B cell (primary cell): ENCODE data around the gene GADD45B. TPM values are rescaled to one million over a fixed set of nuclear protein-coding genes. Genes with fewer than 3 reads are reported as not detected.

Experiments
- ATAC-seq: fragments of 200-7000 bp; cut with Tn5 transposase; one replicate; pipeline ENCODE4 v1.10.0; 2021; ENCODE audit warnings: low read depth, mild to moderate bottlenecking, moderate number of reproducible peaks, moderate library complexity
- CTCF ChIA-PET: fragments of 350-600 bp; sonication (Branson Sonifier 250); formaldehyde crosslinking; loops from one replicate; lab custom pipeline; 2021; ENCODE audit warnings: antibody characterized with exemption, inconsistent platforms; lab: Charles Lee
- POLR2A ChIA-PET: fragments of 350-600 bp; sonication (Branson Sonifier 250); formaldehyde crosslinking; loops from one replicate; lab custom pipeline; 2021; ENCODE audit warnings: antibody characterized with exemption; lab: Charles Lee
- DNase-seq: peaks from one replicate; pipeline ENCODE4 v3.0.0; 2013
- H2AFZ ChIP-seq: 2 replicates; pipeline ENCODE4 v1.6.1; 2012; ENCODE audit warnings: mild to moderate bottlenecking, low read depth, low read length; ENCODE audit not compliant: insufficient read depth, poor library complexity, severe bottlenecking
- H3K27ac ChIP-seq, 2 donors: 1 replicate in 1 of 2; 2 replicates in 1 of 2; pipeline ENCODE4 v1.5.1; 2012 to 2013; ENCODE audit warnings: low read length in 2 of 2, mild to moderate bottlenecking in 2 of 2, moderate library complexity in 1 of 2
- H3K27me3 ChIP-seq, 4 experiments: fragments of 200-600 bp in 1 of 4; sonication (generic) in 1 of 4; replicated peaks in 1 of 4; 1 replicate in 2 of 4; 2 replicates in 2 of 4; pipeline versions ENCODE4 v1.6.1 to v1.7.0; 2013 to 2016; ENCODE audit warnings: low read length in 3 of 4, mild to moderate bottlenecking in 2 of 4, mixed read lengths in 1 of 4, moderate library complexity in 1 of 4; ENCODE audit not compliant: insufficient read depth in 4 of 4, control insufficient read depth in 3 of 4; ENCODE audit errors: control extremely low read depth in 1 of 4
- H3K36me3 ChIP-seq, 2 experiments: replicated peaks in 1 of 2; 1 replicate in 1 of 2; 2 replicates in 1 of 2; pipeline versions ENCODE4 v1.6.1 to v1.7.1; 2013; ENCODE audit warnings: low read length in 1 of 2; ENCODE audit not compliant: insufficient read depth in 2 of 2, control insufficient read depth in 1 of 2; ENCODE audit errors: control extremely low read depth in 1 of 2, extremely low read depth in 1 of 2
- H3K4me1 ChIP-seq, 2 donors: fragments of 200-600 bp in 1 of 2; sonication (generic) in 1 of 2; 1 replicate in 1 of 2; 2 replicates in 1 of 2; pipeline versions ENCODE4 v1.5.1 to v1.6.1; 2013 to 2017; ENCODE audit warnings: low read length in 2 of 2; ENCODE audit not compliant: control insufficient read depth in 2 of 2, insufficient read depth in 2 of 2
- H3K4me2 ChIP-seq: replicated peaks from 2 replicates; pipeline ENCODE3; 2012; ENCODE audit warnings: mild to moderate bottlenecking, low read depth, low read length; ENCODE audit not compliant: poor library complexity, severe bottlenecking
- H3K4me3 ChIP-seq, 5 experiments: fragments of 200-600 bp in 1 of 5; sonication (generic) in 1 of 5; 1 replicate in 3 of 5; 2 replicates in 2 of 5; pipeline versions ENCODE4 v1.5.1 to v1.7.0; 2011 to 2016; ENCODE audit warnings: low read length in 4 of 5, mild to moderate bottlenecking in 4 of 5, low read depth in 2 of 5, control low read depth in 1 of 5, moderate library complexity in 1 of 5; ENCODE audit not compliant: insufficient read depth in 1 of 5; ENCODE audit errors: control extremely low read depth in 1 of 5, extremely low read depth in 1 of 5
- H3K79me2 ChIP-seq: fragments of 200-600 bp; sonication (generic); one replicate; pipeline ENCODE4 v1.6.0; 2016; ENCODE audit warnings: low read length; ENCODE audit not compliant: control insufficient read depth, insufficient read depth
- H3K9ac ChIP-seq: fragments of 200-600 bp; sonication (generic); 2 replicates; pipeline ENCODE4 v1.6.1; 2017; ENCODE audit warnings: mild to moderate bottlenecking, low read length, moderate library complexity
- H3K9me3 ChIP-seq, 3 donors: one replicate each; pipeline versions ENCODE4 v1.6.1 to v1.7.1; 2013; ENCODE audit warnings: low read length in 2 of 3; ENCODE audit not compliant: control insufficient read depth in 2 of 3, insufficient read depth in 1 of 3; ENCODE audit errors: control extremely low read depth in 1 of 3
- H4K20me1 ChIP-seq: 2 replicates; pipeline ENCODE4 v1.6.0; 2012; ENCODE audit warnings: mild to moderate bottlenecking, low read length; ENCODE audit not compliant: insufficient read depth, control insufficient read depth, poor library complexity, severe bottlenecking
- H3K27ac Mint-ChIP-seq: one replicate; pipeline ENCODE4 v1.8.0; 2021; ENCODE audit warnings: mixed read lengths
- H3K27me3 Mint-ChIP-seq: one replicate; pipeline ENCODE4 v1.8.0; 2021; ENCODE audit warnings: mixed read lengths
- H3K4me1 Mint-ChIP-seq: one replicate; pipeline ENCODE4 v1.8.0; 2021; ENCODE audit warnings: mixed read lengths
- H3K4me3 Mint-ChIP-seq: one replicate; pipeline ENCODE4 v1.8.0; 2021; ENCODE audit warnings: mixed read lengths
- H3K9me3 Mint-ChIP-seq: one replicate; pipeline ENCODE4 v1.8.0; 2022; ENCODE audit warnings: mixed read lengths; ENCODE audit not compliant: insufficient read depth
- EZH2 ChIP-seq: IDR thresholded peaks from 2 replicates; pipeline ENCODE4 v1.6.1; 2012; ENCODE audit warnings: borderline replicate concordance, low read depth, mild to moderate bottlenecking, moderate library complexity, low read length; ENCODE audit not compliant: insufficient read depth, poor library complexity, severe bottlenecking
- WGBS: methylation state at CpG from one replicate; pipeline ENCODE4 v1.1.5; 2013; ENCODE audit warnings: missing lambda C conversion rate; ENCODE audit not compliant: insufficient coverage; 5-methylcytosine and 5-hydroxymethylcytosine counted together
- intact Hi-C: fragments of 100-400 bp; cut with micrococcal nuclease; formaldehyde crosslinking; loops from one replicate; pipeline ENCODE4 v1.10.0; 2022
- polyA plus RNA-seq: library from polyadenylated mRNA; depleted of rRNA; stranded (reverse); fragments of >200 nt; gene quantifications from 2 replicates; pipeline ENCODE4 v1.2.3, GENCODE V29; 2012
- total RNA-seq, 2 donors: library from RNA; stranded (reverse); fragments of 120-200 nt in 1 of 2; gene quantifications; 1 replicate in 1 of 2; 2 replicates in 1 of 2; pipeline versions ENCODE4 v1.2.3 to v1.2.4, GENCODE V29; 2013 to 2022
- TF ChIP-seq, protein P1 (sequence below): fragments of 200-600 bp; IDR thresholded peaks from one replicate; pipeline ENCODE4 v1.8.0; 2022; ENCODE audit warnings: antibody characterized with exemption, mild to moderate bottlenecking

Gene GADD45B
- total and polyA plus RNA-seq, 2 donors (not counting 1 experiment from before 2014, with no cell fraction given) = 166 to 215 TPM

GRCh38 chr19:2436384-2436783 is 39.5 kb upstream of the GADD45B start:
- Histone ChIP-seq H3K4me2 (no peak overlapping the region), H4K20me1 (no peaks in the 10 kb centered on the region), H3K27me3 (no peaks in the 10 kb centered on the region), H3K9ac (no peak overlapping the region), H3K4me3 (no peak overlapping the region), H3K9me3 (no peaks in the 10 kb centered on the region), H3K27ac (no peak overlapping the region), H2AFZ (no peak overlapping the region), H3K4me1 (no peaks in the 10 kb centered on the region), H3K79me2 (peaks cover 6% of the 10 kb centered on the region), H3K36me3 (peaks cover 0 to 14% of the 10 kb centered on the region in 2 experiments)
- POLR2A ChIA-PET = no interaction called here
- no peak overlapping the region for H3K27ac Mint-ChIP-seq
- H3K4me3 Mint-ChIP-seq = no peak overlapping the region
- intact Hi-C loops = no loop called here
- CTCF ChIA-PET = interaction anchor here (1.1 kb wide), 1 partner anchor 10 kb away, joined by 3 read pairs; no protein-coding TSS in a partner anchor
- no peaks in the 10 kb centered on the region for H3K4me1 Mint-ChIP-seq
- 100% methylated on average over 12 of the region's 39 CpGs for WGBS
- H3K27me3 Mint-ChIP-seq = no peaks in the 10 kb centered on the region
- no peak for TF ChIP-seq EZH2
- TF ChIP-seq, protein P1, sequence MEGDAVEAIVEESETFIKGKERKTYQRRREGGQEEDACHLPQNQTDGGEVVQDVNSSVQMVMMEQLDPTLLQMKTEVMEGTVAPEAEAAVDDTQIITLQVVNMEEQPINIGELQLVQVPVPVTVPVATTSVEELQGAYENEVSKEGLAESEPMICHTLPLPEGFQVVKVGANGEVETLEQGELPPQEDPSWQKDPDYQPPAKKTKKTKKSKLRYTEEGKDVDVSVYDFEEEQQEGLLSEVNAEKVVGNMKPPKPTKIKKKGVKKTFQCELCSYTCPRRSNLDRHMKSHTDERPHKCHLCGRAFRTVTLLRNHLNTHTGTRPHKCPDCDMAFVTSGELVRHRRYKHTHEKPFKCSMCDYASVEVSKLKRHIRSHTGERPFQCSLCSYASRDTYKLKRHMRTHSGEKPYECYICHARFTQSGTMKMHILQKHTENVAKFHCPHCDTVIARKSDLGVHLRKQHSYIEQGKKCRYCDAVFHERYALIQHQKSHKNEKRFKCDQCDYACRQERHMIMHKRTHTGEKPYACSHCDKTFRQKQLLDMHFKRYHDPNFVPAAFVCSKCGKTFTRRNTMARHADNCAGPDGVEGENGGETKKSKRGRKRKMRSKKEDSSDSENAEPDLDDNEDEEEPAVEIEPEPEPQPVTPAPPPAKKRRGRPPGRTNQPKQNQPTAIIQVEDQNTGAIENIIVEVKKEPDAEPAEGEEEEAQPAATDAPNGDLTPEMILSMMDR = no peak
- ATAC-seq (no peak), DNase-seq (no peak)
- H3K9me3 Mint-ChIP-seq = no peaks in the 10 kb centered on the region

- H4K20me1 ChIP-seq = no peaks in the 10 kb centered on the region
- no peak overlapping the region for H3K9ac ChIP-seq
- no peaks in the 10 kb centered on the region for H3K9me3 ChIP-seq
- POLR2A ChIA-PET = interaction anchor here (0.5 kb wide), 1 partner anchor 63 kb away, joined by 4 read pairs; no protein-coding TSS in a partner anchor
- TF ChIP-seq EZH2 = no peak
- TF ChIP-seq, protein P1 = no peak
- Mint-ChIP-seq H3K4me1 (no peaks in the 10 kb centered on the region), H3K4me3 (no peak overlapping the region), H3K27me3 (no peaks in the 10 kb centered on the region), H3K9me3 (no peaks in the 10 kb centered on the region), H3K27ac (no peak overlapping the region)
- CTCF ChIA-PET = interaction anchor here (1.1 to 1.4 kb wide), 2 partner anchors 11 to 45 kb away, joined by 3 read pairs; no protein-coding TSS in a partner anchor
- intact Hi-C loops = no loop called here
- peaks cover 0 to 13% of the 10 kb centered on the region in 2 experiments for H3K36me3 ChIP-seq
- no peak overlapping the region for H3K4me2 ChIP-seq
- H3K4me3 ChIP-seq = no peak overlapping the region
- H2AFZ ChIP-seq = no peak overlapping the region
- H3K79me2 ChIP-seq = peaks cover 6% of the 10 kb centered on the region
- no peak for ATAC-seq
- H3K4me1 ChIP-seq = no peaks in the 10 kb centered on the region
- 97% methylated on average over 15 of the region's 15 CpGs for WGBS
- H3K27me3 ChIP-seq = no peaks in the 10 kb centered on the region
- DNase-seq = no peak
- no peak overlapping the region for H3K27ac ChIP-seq
These were observed 39.0 kb upstream of the GADD45B start for GRCh38 chr19:2436926-2437325.
